Epithelial cell of proximal tubule (primary cell): ENCODE data around the gene TNFSF13. TPM values are rescaled to one million over a fixed set of nuclear protein-coding genes. Genes with fewer than 3 reads are reported as not detected.

Source experiments
- DNase-seq: peaks from one replicate; pipeline ENCODE4 v3.0.0-alpha.2; 2011; ENCODE audit warnings: low read depth
- H3K4me3 ChIP-seq: 2 replicates; pipeline ENCODE4 v1.5.1; 2011; ENCODE audit warnings: low read depth, mild to moderate bottlenecking, low read length
- CTCF ChIP-seq: conservative IDR thresholded peaks from 2 replicates; pipeline ENCODE4 v1.5.1; 2012; ENCODE audit warnings: low read depth, mild to moderate bottlenecking, low read length
- total RNA-seq: library from RNA; depleted of rRNA; stranded (reverse); fragments of >200 nt; gene quantifications from 2 replicates; pipeline ENCODE4 v1.2.3, GENCODE V29; 2015

The TNFSF13 gene
- total RNA-seq, 1 donor from 2014 or later: 5.2 TPM

GRCh38 chr17:7538891-7539545 lies 19.5 kb upstream of the TNFSF13 start:
- TF ChIP-seq CTCF: no peak
- DNase-seq: no peak
- no peak overlapping the region for H3K4me3 ChIP-seq

GRCh38 chr17:7541074-7541621 lies 17.4 kb upstream of the TNFSF13 start:
- H3K4me3 ChIP-seq: no peak overlapping the region
- no peak for TF ChIP-seq CTCF
- DNase-seq: no peak

GRCh38 chr17:7544911-7545310 lies 13.6 kb upstream of the TNFSF13 start:
- no peak for TF ChIP-seq CTCF
- DNase-seq: no peak
- H3K4me3 ChIP-seq: no peak overlapping the region

GRCh38 chr17:7548585-7549400 lies 9.8 kb upstream of the TNFSF13 start, which contains the start of gene TNFSF12:
Gene TNFSF12 (plus strand): TSS chr17:7549058. CDS start chr17:7549154, 96 bp downstream.
- peak within 1 kb of the TSS; percentile 78 for H3K4me3 ChIP-seq
- DNase-seq: no peak
- TF ChIP-seq CTCF: peak; percentile 9

- no peak for TF ChIP-seq CTCF
- H3K4me3 ChIP-seq: peak overlapping the region; percentile 78
- no peak for DNase-seq
Observed at GRCh38 chr17:7549401-7550055, 9.0 kb upstream of the TNFSF13 start.

- DNase-seq: no peak
- no peak overlapping the region for H3K4me3 ChIP-seq
- TF ChIP-seq CTCF: no peak
Observed at GRCh38 chr17:7550344-7550743, 8.2 kb upstream of the TNFSF13 start.
